GM18951 (cell line): Measurements from ENCODE around the gene HSD17B12.
A peak's percentile ranks its signal among the peaks of the same experiment; 100 is the strongest.
"Not testable (repeated sequence)": the region's sequence is repeated elsewhere in the genome, so short reads cannot be mapped to it uniquely, and the experiment has no call there.

Experiments used
- POLR2A ChIP-seq: IDR thresholded peaks from 4 replicates; pipeline ENCODE4 v1.6.1; 2011; ENCODE audit warnings: mild to moderate bottlenecking; ENCODE audit not compliant: insufficient read length, insufficient read depth; ENCODE audit errors: extremely low read depth
- in situ Hi-C: fragments of 300-500 bp; cut with MboI; formaldehyde crosslinking; loops from one replicate; pipeline ENCODE4 v1.12.0; 2022; ENCODE audit warnings: low sequenced_read_pairs, mixed read lengths, inconsistent platforms; ENCODE audit not compliant: unreplicated experiment

HSD17B12 gene

GRCh38 chr11:43680521-43681400 is at the start of gene HSD17B12:
HSD17B12 (plus strand) TSS chr11:43680738; CDS start chr11:43680828, 90 bp downstream.
- TF ChIP-seq POLR2A = peak; percentile 94
- in situ Hi-C loops = no loop called here

DNA sequence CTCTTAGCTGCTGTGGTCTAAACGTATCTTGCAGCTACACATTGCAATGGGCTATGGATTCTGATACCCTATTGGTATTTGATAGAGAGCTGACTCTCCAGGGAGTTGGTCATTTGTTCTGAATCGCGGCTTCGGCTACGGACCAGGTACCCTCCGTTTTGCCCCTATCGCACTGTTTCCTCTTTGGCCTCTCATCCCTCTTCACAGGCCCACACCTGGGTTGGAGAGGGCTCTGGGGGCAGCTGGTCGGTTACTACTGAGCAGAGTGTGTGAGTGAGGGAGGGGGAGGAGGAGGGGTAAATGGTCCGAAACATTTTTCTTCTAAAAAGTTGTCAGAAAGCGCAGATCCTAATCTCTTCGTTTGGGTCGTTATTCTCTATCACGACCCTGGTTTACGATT is 48.8 kb upstream of the HSD17B12 start:
- in situ Hi-C loops = no loop called here
- no peak for TF ChIP-seq POLR2A

GRCh38 chr11:43632181-43632580 is 48.4 kb upstream of the HSD17B12 start:
- no peak for TF ChIP-seq POLR2A
- in situ Hi-C loops = no loop called here

GRCh38 chr11:43638717-43639116 is 41.8 kb upstream of the HSD17B12 start:
- no peak for TF ChIP-seq POLR2A
- in situ Hi-C loops = no loop called here

GRCh38 chr11:43639224-43639623 is 41.3 kb upstream of the HSD17B12 start:
- TF ChIP-seq POLR2A = no peak
- in situ Hi-C loops = no loop called here

- in situ Hi-C loops = no loop called here
- TF ChIP-seq POLR2A = no peak
These were observed 40.6 kb upstream of the HSD17B12 start for GRCh38 chr11:43639920-43640319.

DNA sequence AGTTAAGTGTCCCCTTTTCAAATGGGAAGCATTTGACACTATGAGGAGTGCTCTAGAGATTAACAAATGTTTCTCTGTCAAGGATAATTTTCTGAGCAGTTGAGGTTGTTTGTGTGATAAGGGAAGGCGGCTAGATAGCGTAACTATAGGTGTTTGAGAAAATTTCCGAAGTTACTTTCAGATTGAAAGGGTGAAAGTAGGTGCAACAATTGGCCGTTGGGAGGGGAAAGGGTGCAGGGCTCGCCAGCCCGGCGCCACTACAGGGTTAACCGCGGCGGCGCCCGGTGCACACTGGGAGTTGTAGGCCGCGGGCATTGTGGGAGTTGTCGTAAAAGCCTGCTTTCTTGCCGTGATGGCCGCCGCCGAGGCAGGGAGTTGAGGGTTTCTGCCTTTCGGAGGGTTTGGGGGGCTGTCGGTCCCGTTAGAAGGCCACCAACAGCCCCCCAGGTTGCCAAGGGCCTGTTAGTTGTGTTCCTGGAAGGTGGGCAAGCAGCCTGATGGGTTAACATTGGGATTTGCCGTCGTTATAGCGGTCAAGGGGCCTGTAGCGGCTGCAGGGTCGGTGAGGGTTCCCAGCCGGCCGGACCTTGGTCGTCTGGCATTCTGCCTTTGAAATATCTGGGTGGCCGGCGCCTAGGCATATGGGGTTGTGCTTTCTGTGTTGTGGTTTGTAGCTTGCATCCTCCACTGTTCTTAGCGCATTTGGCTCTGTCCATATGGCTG is 36.5 kb upstream of the HSD17B12 start:
- in situ Hi-C loops = no loop called here
- TF ChIP-seq POLR2A = peak; percentile 77

DNA sequence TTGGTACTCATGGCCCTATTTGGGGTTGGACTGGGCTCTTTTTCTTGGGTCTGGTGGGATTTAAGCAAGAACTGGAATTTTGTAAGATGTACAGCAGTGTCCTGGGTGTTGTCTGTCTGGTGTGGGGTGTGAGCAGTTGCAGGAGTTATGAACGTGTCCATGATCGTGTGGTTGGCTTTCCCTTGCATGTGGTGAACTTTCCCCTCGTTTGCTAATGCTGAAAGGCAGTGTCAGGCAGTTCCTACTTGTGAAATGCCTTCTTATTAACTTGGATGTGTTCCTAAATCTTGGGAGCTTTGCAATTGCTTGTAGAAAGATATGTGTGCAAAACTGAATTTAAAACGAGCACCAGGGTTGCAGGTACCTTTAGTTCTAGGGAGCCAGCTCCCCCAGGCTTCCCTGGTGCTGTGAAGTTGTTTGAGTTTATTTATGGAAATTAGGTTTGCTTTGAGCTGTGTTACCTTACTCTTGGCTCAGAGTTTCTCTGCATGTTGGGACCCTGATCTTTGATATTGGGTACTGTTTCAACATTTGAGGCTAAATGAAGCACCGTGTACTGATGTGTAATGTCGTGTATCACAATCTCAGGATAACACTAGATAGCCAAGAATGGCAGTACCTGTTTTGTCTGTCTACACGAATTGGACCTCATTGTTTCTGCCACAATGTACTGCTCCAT is 35.8 kb upstream of the HSD17B12 start:
- in situ Hi-C loops = no loop called here

DNA sequence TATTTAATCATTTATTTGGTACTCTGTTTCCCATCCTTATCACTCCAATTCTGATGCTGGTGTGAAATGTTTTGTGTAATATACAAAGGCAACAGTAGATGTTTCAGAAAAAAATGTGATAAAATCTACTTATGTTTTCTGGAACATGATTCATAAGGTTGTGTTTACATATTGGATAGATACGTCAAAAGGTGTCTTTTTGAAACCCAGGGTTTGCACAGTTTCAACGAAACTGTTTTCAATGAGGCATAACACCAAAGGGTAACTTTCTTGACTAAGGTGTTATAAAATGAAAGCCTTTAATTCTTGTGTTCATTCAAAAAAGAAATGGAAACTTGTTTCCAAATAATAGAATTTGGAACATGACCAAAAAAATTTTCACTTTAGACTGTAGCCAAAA is 33.8 kb upstream of the HSD17B12 start:
- in situ Hi-C loops = no loop called here
- TF ChIP-seq POLR2A = no peak

More for the DNA sequence above, 35.8 kb upstream of the HSD17B12 start:
- TF ChIP-seq POLR2A = no peak

GRCh38 chr11:43648888-43649287 is 31.6 kb upstream of the HSD17B12 start:
- in situ Hi-C loops = no loop called here
- no peak for TF ChIP-seq POLR2A

DNA sequence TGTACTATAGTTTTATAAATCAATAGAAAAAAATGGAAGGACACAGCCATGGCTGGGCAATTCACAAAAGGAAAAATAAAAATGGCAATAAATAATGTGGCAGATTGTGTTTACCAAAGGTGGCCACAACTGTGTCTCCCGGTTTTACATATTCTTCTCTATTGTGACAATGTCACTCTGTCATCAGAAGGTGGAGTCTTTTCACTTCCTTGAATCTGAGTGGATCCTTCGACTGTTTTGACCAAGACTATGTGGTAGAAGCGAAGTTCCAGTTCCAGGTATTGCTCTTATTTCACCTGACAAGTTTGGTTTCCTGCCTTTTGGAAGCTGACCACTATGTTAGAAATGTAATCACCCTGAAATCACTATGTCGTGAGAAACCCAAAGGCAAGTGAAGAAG is 31.0 kb upstream of the HSD17B12 start:
- in situ Hi-C loops = no loop called here
- TF ChIP-seq POLR2A = no peak

DNA sequence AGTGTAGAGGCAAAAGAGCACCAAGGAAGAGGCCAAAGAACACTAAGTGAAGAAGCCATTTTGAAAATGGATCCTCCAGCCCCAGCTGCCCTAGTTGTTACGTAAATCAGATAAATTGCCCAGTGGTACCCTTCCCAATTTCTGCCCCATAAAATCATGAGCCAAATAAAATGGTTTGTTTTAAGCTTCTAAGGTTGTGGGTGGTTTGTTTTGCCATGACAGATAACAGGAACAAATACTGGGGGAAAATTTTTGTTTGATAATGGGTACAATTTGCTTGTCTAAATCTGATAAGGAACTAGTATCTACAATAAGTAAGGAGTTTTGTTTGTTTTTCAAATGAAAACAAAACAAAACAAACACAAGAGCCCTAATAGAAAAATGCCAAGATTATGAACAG is 30.6 kb upstream of the HSD17B12 start:
- in situ Hi-C loops = no loop called here
- TF ChIP-seq POLR2A = no peak

DNA sequence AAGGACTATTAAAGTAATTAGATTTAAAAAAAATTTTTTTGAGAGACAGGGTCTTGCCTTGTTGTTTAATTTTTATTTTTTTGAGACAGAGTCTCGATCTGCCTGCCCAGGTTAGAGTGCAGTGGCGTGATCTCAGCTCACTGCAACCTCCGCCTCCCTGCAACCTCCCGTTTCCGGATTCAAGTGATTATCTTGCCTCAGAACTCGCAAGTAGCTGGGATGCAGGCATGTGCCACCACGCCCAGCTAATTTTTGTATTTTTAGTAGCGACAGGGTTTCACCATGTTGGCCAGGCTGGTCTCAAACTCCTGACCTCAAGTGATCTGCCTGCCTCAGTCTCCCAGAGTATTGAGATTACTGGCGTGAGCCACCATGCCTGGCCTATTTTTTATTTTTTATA is 17.5 kb upstream of the HSD17B12 start:
- in situ Hi-C loops = not testable (repeated sequence)
